ENCODE data around the gene OR2V2.

Gene OR2V2

GRCh38 chr5:181193656-181194055 lies 46.3 kb downstream of the OR2V2 start:
- Mint-ChIP-seq H3K4me1 (peaks cover 39% of the 10 kb centered on the region), H3K9me3 (no peaks in the 10 kb centered on the region), H3K4me3 (peak overlapping the region; percentile 92), H3K36me3 (ENCODE audit: low read depth) (peaks cover 8% of the 10 kb centered on the region), H3K27me3 (peaks cover 6% of the 10 kb centered on the region), H3K27ac (no peak overlapping the region)
- ATAC-seq, result no peak
- DNase-seq, result no peak

GRCh38 chr5:181194489-181195248 lies 47.3 kb downstream of the OR2V2 start:
- no peaks in the 10 kb centered on the region for H3K9me3 Mint-ChIP-seq
- peaks cover 2% of the 10 kb centered on the region for H3K27me3 Mint-ChIP-seq
- no peak overlapping the region for H3K4me3 Mint-ChIP-seq
- no peak overlapping the region for H3K27ac Mint-ChIP-seq
- no peak for ATAC-seq
- peaks cover 5% of the 10 kb centered on the region for H3K36me3 Mint-ChIP-seq (ENCODE audit: low read depth)
- peaks cover 32% of the 10 kb centered on the region for H3K4me1 Mint-ChIP-seq
- no peak for DNase-seq

GRCh38 chr5:181195249-181195761 lies 47.9 kb downstream of the OR2V2 start:
- Mint-ChIP-seq H3K27me3 (peaks cover 4% of the 10 kb centered on the region), H3K9me3 (no peaks in the 10 kb centered on the region), H3K4me1 (peaks cover 26% of the 10 kb centered on the region), H3K27ac (no peak overlapping the region), H3K4me3 (no peak overlapping the region), H3K36me3 (ENCODE audit: low read depth) (peaks cover 5% of the 10 kb centered on the region)
- DNase-seq (no peak), ATAC-seq (no peak)

GRCh38 chr5:181197326-181197951 lies 50.1 kb downstream of the OR2V2 start:
- Mint-ChIP-seq H3K36me3 (ENCODE audit: low read depth) (peaks cover 2% of the 10 kb centered on the region), H3K27ac (no peak overlapping the region), H3K4me1 (peaks cover 11% of the 10 kb centered on the region), H3K27me3 (peaks cover 7% of the 10 kb centered on the region), H3K4me3 (no peak overlapping the region), H3K9me3 (no peaks in the 10 kb centered on the region)
- ATAC-seq (no peak), DNase-seq (no peak)

- ATAC-seq (peak; percentile 12), DNase-seq (no peak)
- Mint-ChIP-seq H3K36me3 (ENCODE audit: low read depth) (no peaks in the 10 kb centered on the region), H3K27ac (no peak overlapping the region), H3K27me3 (peaks cover 12% of the 10 kb centered on the region), H3K9me3 (no peaks in the 10 kb centered on the region), H3K4me1 (peaks cover 3% of the 10 kb centered on the region), H3K4me3 (no peak overlapping the region)
Observed at GRCh38 chr5:181198106-181198685, 50.8 kb downstream of the OR2V2 start.

GRCh38 chr5:181198905-181199519 lies 51.6 kb downstream of the OR2V2 start:
- no peak overlapping the region for H3K27ac Mint-ChIP-seq
- H3K4me1 Mint-ChIP-seq, result peaks cover under 1% of the 10 kb centered on the region
- no peaks in the 10 kb centered on the region for H3K36me3 Mint-ChIP-seq (ENCODE audit: low read depth)
- H3K4me3 Mint-ChIP-seq, result no peak overlapping the region
- H3K9me3 Mint-ChIP-seq, result no peaks in the 10 kb centered on the region
- ATAC-seq, result no peak
- peaks cover 19% of the 10 kb centered on the region for H3K27me3 Mint-ChIP-seq
- DNase-seq, result no peak

GRCh38 chr5:181199881-181200638 lies 52.7 kb downstream of the OR2V2 start:
- Mint-ChIP-seq H3K4me3 (no peak overlapping the region), H3K27ac (no peak overlapping the region)
- no peak for ATAC-seq

DNA sequence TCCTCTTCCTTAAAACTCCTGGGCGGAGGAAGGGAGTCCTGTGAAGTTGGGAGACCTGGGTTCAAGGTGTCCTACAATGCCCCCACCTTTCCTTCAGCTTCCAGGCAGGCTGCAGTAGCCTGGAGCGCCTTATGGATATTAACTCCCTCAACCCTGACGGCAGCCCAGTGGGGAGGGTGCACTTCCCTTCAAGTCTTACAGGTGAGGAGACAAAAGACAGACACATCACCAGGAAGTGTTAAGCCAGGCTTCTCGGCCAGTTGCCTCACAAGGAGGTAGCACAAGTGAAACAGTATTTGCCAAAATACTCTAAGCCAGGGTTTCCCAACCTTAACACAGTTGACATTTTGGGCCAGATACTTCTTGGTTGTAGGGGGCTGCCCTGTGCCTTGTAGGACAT lies 53.4 kb downstream of the OR2V2 start:
- no peaks in the 10 kb centered on the region for H3K36me3 Mint-ChIP-seq (ENCODE audit: low read depth)
- no peak overlapping the region for H3K4me3 Mint-ChIP-seq
- H3K27me3 Mint-ChIP-seq, result peaks cover 27% of the 10 kb centered on the region
- H3K4me1 Mint-ChIP-seq, result peaks cover 7% of the 10 kb centered on the region
- DNase-seq, result no peak
- H3K27ac Mint-ChIP-seq, result no peak overlapping the region
- no peak for ATAC-seq
- H3K9me3 Mint-ChIP-seq, result no peaks in the 10 kb centered on the region

More at GRCh38 chr5:181199881-181200638, 52.7 kb downstream of the OR2V2 start:
- DNase-seq, result no peak
- no peaks in the 10 kb centered on the region for H3K36me3 Mint-ChIP-seq (ENCODE audit: low read depth)
- H3K27me3 Mint-ChIP-seq, result peaks cover 21% of the 10 kb centered on the region
- no peaks in the 10 kb centered on the region for H3K9me3 Mint-ChIP-seq
- H3K4me1 Mint-ChIP-seq, result peaks cover 3% of the 10 kb centered on the region

DNA sequence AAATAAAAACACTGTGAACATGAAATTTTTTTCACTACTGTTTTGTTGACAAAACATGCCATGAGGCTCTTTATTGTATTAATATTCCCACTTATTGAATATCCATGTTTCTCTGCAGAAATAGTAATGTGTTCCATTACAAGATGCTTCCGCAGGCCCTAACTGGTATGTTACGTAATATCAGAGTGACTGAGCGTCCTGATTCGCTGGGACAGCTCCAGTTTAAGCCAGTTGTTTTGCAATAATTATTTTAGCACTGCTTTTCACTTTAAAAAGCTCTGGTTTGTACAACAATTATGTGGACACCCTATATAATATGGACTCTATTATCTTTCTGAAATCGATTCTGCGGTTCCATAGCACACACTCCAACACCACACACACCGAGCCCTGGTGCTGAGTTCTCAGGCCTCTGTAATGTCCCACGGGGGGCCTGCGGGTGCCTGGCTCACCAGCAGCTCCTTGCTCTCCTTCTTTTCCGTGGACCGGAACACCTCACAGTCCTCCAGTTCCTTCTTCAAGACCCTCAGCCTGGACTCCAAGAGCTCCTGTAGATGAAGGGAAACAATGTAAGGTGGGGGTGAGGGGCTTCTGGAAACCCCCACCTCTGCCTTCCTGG lies 55.8 kb downstream of the OR2V2 start:
- H3K4me1 Mint-ChIP-seq, result peaks cover 29% of the 10 kb centered on the region
- H3K9me3 Mint-ChIP-seq, result no peaks in the 10 kb centered on the region
- peaks cover 43% of the 10 kb centered on the region for H3K27me3 Mint-ChIP-seq
- peak overlapping the region; percentile 77 for H3K4me3 Mint-ChIP-seq
- peaks cover 9% of the 10 kb centered on the region for H3K36me3 Mint-ChIP-seq (ENCODE audit: low read depth)
- DNase-seq (no peak), ATAC-seq (no peak)
- no peak overlapping the region for H3K27ac Mint-ChIP-seq

GRCh38 chr5:181203777-181204112 lies 56.4 kb downstream of the OR2V2 start:
- ATAC-seq (no peak), DNase-seq (no peak)
- peaks cover 43% of the 10 kb centered on the region for H3K27me3 Mint-ChIP-seq
- peaks cover 32% of the 10 kb centered on the region for H3K4me1 Mint-ChIP-seq
- H3K9me3 Mint-ChIP-seq, result no peaks in the 10 kb centered on the region
- peaks cover 9% of the 10 kb centered on the region for H3K36me3 Mint-ChIP-seq (ENCODE audit: low read depth)
- peak overlapping the region; percentile 77 for H3K4me3 Mint-ChIP-seq
- no peak overlapping the region for H3K27ac Mint-ChIP-seq

- no peak overlapping the region for H3K27ac Mint-ChIP-seq
- DNase-seq, result no peak
- no peak for ATAC-seq
- H3K4me1 Mint-ChIP-seq, result peaks cover 32% of the 10 kb centered on the region
- H3K36me3 Mint-ChIP-seq (ENCODE audit: low read depth), result peaks cover 9% of the 10 kb centered on the region
- peaks cover 43% of the 10 kb centered on the region for H3K27me3 Mint-ChIP-seq
- H3K9me3 Mint-ChIP-seq, result no peaks in the 10 kb centered on the region
- H3K4me3 Mint-ChIP-seq, result peak overlapping the region; percentile 77
Observed at GRCh38 chr5:181204113-181204825, 56.9 kb downstream of the OR2V2 start.

- H3K9me3 Mint-ChIP-seq, result no peaks in the 10 kb centered on the region
- H3K27me3 Mint-ChIP-seq, result peaks cover 43% of the 10 kb centered on the region
- peaks cover 9% of the 10 kb centered on the region for H3K36me3 Mint-ChIP-seq (ENCODE audit: low read depth)
- ATAC-seq (no peak), DNase-seq (peak; percentile 49)
- H3K4me3 Mint-ChIP-seq, result peak within 1 kb of the TSS; percentile 89
- peaks cover 32% of the 10 kb centered on the region for H3K4me1 Mint-ChIP-seq
- peak within 1 kb of the TSS; percentile 95 for H3K27ac Mint-ChIP-seq
Observed at GRCh38 chr5:181204826-181205760, 57.7 kb downstream of the OR2V2 start, which contains the start of gene TRIM7. TRIM7 (minus strand) TSS chr5:181205196; CDS start chr5:181205110, 86 bp downstream.
